H9 (cell line): ENCODE data around the gene CYP2D6. TPM values are rescaled to one million over a fixed set of nuclear protein-coding genes. Genes with fewer than 3 reads are reported as not detected.

Source experiments
- DNase-seq: peaks from one replicate; pipeline ENCODE4 v3.0.0-alpha.2; 2017
- H2AFZ ChIP-seq: one replicate; pipeline ENCODE4 v1.6.1; 2013; ENCODE audit warnings: mild to moderate bottlenecking, low read length, control low read depth, moderate library complexity
- H2AK5ac ChIP-seq: 2 replicates; pipeline ENCODE4 v1.6.1; 2013; ENCODE audit warnings: low read length, control low read depth, mixed read lengths; ENCODE audit not compliant: insufficient read length
- H2BK120ac ChIP-seq: one replicate; pipeline ENCODE4 v1.6.1; 2013; ENCODE audit warnings: low read depth, mild to moderate bottlenecking, low read length, control low read depth, inconsistent platforms; ENCODE audit not compliant: poor library complexity, severe bottlenecking
- H2BK12ac ChIP-seq: 2 replicates; pipeline ENCODE4 v1.6.1; 2013; ENCODE audit warnings: low read length, control low read depth, mixed read lengths, low read depth; ENCODE audit not compliant: insufficient read length
- H2BK15ac ChIP-seq: 2 replicates; pipeline ENCODE4 v1.6.1; 2013; ENCODE audit warnings: low read depth, low read length, control low read depth
- H2BK20ac ChIP-seq: one replicate; pipeline ENCODE4 v1.6.1; 2013; ENCODE audit warnings: low read depth, mild to moderate bottlenecking, low read length, control low read depth, inconsistent platforms; ENCODE audit not compliant: poor library complexity, severe bottlenecking
- H2BK5ac ChIP-seq: 2 replicates; pipeline ENCODE4 v1.6.1; 2013; ENCODE audit warnings: low read length, control low read depth, mixed read lengths; ENCODE audit not compliant: insufficient read length
- H3K14ac ChIP-seq: 2 replicates; pipeline ENCODE4 v1.6.1; 2013; ENCODE audit warnings: low read length, control low read depth; ENCODE audit not compliant: insufficient read depth
- H3K18ac ChIP-seq: 2 replicates; pipeline ENCODE4 v1.6.1; 2013; ENCODE audit warnings: low read depth, mild to moderate bottlenecking, mixed read lengths, low read length, control low read depth; ENCODE audit not compliant: insufficient read length
- H3K23ac ChIP-seq: 2 replicates; pipeline ENCODE4 v1.6.1; 2013; ENCODE audit warnings: low read length, control low read depth, mixed read lengths, low read depth; ENCODE audit not compliant: insufficient read length
- H3K23me2 ChIP-seq: 2 replicates; pipeline ENCODE4 v1.6.1; 2013; ENCODE audit warnings: low read depth, mild to moderate bottlenecking, mixed read lengths, low read length, control low read depth; ENCODE audit not compliant: insufficient read length, poor library complexity, severe bottlenecking
- H3K27ac ChIP-seq: 2 replicates; pipeline ENCODE4 v1.5.1; 2013; ENCODE audit warnings: low read length, control low read depth, mixed read lengths, low read depth; ENCODE audit not compliant: insufficient read length
- H3K27me3 ChIP-seq: 2 replicates; pipeline ENCODE4 v1.6.1; 2013; ENCODE audit warnings: low read length, control low read depth, inconsistent platforms; ENCODE audit not compliant: insufficient read depth
- H3K4ac ChIP-seq: 2 replicates; pipeline ENCODE4 v1.6.1; 2013; ENCODE audit warnings: low read depth, mild to moderate bottlenecking, control low read depth, inconsistent platforms, low read length, moderate library complexity
- H3K4me1 ChIP-seq: 2 replicates; pipeline ENCODE4 v1.6.1; 2013; ENCODE audit warnings: low read length, control low read depth, inconsistent platforms; ENCODE audit not compliant: insufficient read depth
- H3K4me2 ChIP-seq: 2 replicates; pipeline ENCODE4 v1.6.1; 2013; ENCODE audit warnings: low read length, control low read depth, mixed read lengths; ENCODE audit not compliant: insufficient read length, insufficient read depth
- H3K56ac ChIP-seq: 2 replicates; pipeline ENCODE4 v1.6.1; 2013; ENCODE audit warnings: low read depth, mild to moderate bottlenecking, mixed read lengths, low read length, control low read depth; ENCODE audit not compliant: insufficient read length
- H3K79me1 ChIP-seq: 2 replicates; pipeline ENCODE4 v1.6.1; 2013; ENCODE audit warnings: low read depth, mild to moderate bottlenecking, moderate library complexity, low read length, control low read depth, inconsistent platforms; ENCODE audit not compliant: insufficient read depth, poor library complexity, severe bottlenecking
- H3K79me2 ChIP-seq: 2 replicates; pipeline ENCODE4 v1.6.1; 2013; ENCODE audit warnings: low read length, control low read depth, inconsistent platforms; ENCODE audit not compliant: insufficient read depth
- H3K9ac ChIP-seq: 2 replicates; pipeline ENCODE4 v1.6.1; 2013; ENCODE audit warnings: low read length, control low read depth, mixed read lengths; ENCODE audit not compliant: insufficient read length; ENCODE audit errors: extremely low read depth
- H3K9me3 ChIP-seq: one replicate; pipeline ENCODE4 v1.6.1; 2013; ENCODE audit warnings: low read depth, low read length, inconsistent platforms; ENCODE audit not compliant: control insufficient read depth
- H3T11ph ChIP-seq: one replicate; pipeline ENCODE4 v1.6.1; 2013; ENCODE audit warnings: mild to moderate bottlenecking, low read length, control low read depth, inconsistent platforms
- H4K20me1 ChIP-seq: one replicate; pipeline ENCODE4 v1.6.1; 2013; ENCODE audit not compliant: control insufficient read depth, insufficient read length, insufficient read depth
- H4K5ac ChIP-seq: 2 replicates; pipeline ENCODE4 v1.6.1; 2013; ENCODE audit warnings: low read depth, mild to moderate bottlenecking, mixed read lengths, low read length, control low read depth; ENCODE audit not compliant: insufficient read length
- H4K8ac ChIP-seq: replicated peaks from 2 replicates; pipeline ENCODE4 v1.6.1; 2013; ENCODE audit warnings: low read length, control low read depth, mixed read lengths, low read depth; ENCODE audit not compliant: insufficient read length
- H4K91ac ChIP-seq: 2 replicates; pipeline ENCODE4 v1.6.1; 2013; ENCODE audit warnings: low read depth, mild to moderate bottlenecking, moderate library complexity, mixed read lengths, low read length, control low read depth; ENCODE audit not compliant: insufficient read length
- H3K27ac Mint-ChIP-seq, 3 experiments: 2 replicates in 2 of 3; 3 replicates in 1 of 3; pipeline ENCODE4 v1.8.0; 2020 to 2021; ENCODE audit warnings: mixed read lengths in 3 of 3, mild to moderate bottlenecking in 1 of 3, moderate library complexity in 1 of 3
- H3K27me3 Mint-ChIP-seq: 2 replicates; pipeline ENCODE4 v1.8.0; 2021; ENCODE audit warnings: low read depth, mild to moderate bottlenecking, moderate library complexity, mixed read lengths
- H3K36me3 Mint-ChIP-seq, 3 experiments: 2 replicates in 2 of 3; 3 replicates in 1 of 3; pipeline ENCODE4 v1.8.0; 2020 to 2021; ENCODE audit warnings: low read depth in 3 of 3, mixed read lengths in 3 of 3; ENCODE audit not compliant: insufficient read depth in 1 of 3
- H3K4me1 Mint-ChIP-seq, 2 experiments: 2 replicates each; pipeline ENCODE4 v1.8.0; 2020; ENCODE audit warnings: mixed read lengths in 2 of 2
- H3K4me3 Mint-ChIP-seq, 2 experiments: 2 replicates in 1 of 2; 3 replicates in 1 of 2; pipeline ENCODE4 v1.8.0; 2020 to 2021; ENCODE audit warnings: mild to moderate bottlenecking in 2 of 2, mixed read lengths in 2 of 2, moderate library complexity in 1 of 2
- H3K9me3 Mint-ChIP-seq, 2 experiments: 2 replicates in 1 of 2; 3 replicates in 1 of 2; pipeline ENCODE4 v1.8.0; 2020; ENCODE audit warnings: mild to moderate bottlenecking in 2 of 2, mixed read lengths in 2 of 2, moderate library complexity in 1 of 2
- WGBS: extraction: QIAGEN DNeasy Blood & Tissue Kit; methylation state at CpG from one replicate; pipeline ENCODE4 v1.1.7; 2013; ENCODE audit warnings: missing lambda C conversion rate, low lambda C conversion rate, mixed read lengths; ENCODE audit not compliant: insufficient read length; ENCODE audit errors: extremely low coverage; 5-methylcytosine and 5-hydroxymethylcytosine counted together
- total RNA-seq: library from RNA; stranded (reverse); gene quantifications from 2 replicates; pipeline ENCODE4 v1.2.1, GENCODE V29; 2021
- TF ChIP-seq, protein P1 (sequence below): fragments of 200-600 bp; sonication (generic); conservative IDR thresholded peaks from 3 replicates; pipeline ENCODE4 v1.8.0; 2021; ENCODE audit warnings: antibody characterized with exemption, mild to moderate bottlenecking

The CYP2D6 gene
- total RNA-seq, 1 experiment from 2014 or later, result 2.3 TPM

DNA sequence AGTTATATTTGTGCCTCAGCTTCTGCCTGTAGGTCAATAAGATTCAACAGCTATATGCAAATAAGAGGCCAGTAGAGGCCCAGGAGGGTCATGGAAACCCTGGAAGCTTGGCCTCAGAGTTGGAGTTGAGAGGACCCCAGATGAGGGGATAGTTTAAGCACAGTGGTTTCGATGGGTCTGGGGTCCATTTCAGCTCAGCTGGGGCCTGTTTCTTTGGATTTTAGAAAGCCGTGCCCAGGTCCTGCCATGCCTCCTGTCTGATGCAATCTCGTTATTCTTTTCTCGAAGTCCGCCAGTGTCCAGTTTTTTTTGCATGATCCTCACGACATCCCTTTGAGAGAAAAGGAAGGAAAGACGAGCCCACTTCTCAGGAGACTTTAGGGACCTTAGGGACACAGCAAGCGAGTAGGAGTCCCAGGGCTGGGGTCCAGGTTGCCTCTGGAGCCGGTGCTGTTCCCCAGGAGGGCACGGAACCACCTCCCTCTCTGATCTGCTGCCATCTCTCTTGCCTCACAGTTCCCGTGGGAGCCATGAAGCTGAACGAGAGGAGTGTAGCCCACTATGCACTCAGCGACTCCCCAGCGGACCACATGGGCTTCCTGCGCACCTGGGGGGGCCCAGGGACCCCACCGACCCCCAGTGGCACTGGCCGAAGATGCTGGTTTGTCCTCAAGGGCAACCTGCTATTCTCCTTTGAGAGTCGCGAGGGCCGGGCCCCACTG is 53.7 kb downstream of the CYP2D6 start:
- H3K79me1 ChIP-seq, result no peaks in the 10 kb centered on the region
- no peak overlapping the region for H3K14ac ChIP-seq
- Mint-ChIP-seq H3K4me3 (peak overlapping the region in 1 of 2 experiments; percentile 48; a peak in 1 of 5 replicates), H3K9me3 (no peaks in the 10 kb centered on the region; a peak in 1 of 5 replicates), H3K27me3 (peaks cover 6% of the 10 kb centered on the region; the same call in 1 of the 2 replicates), H3K27ac (no peak overlapping the region), H3K36me3 (peaks cover 3 to 4% (median 4%) of the 10 kb centered on the region in 3 experiments; a peak in 3 of 7 replicates), H3K4me1 (peaks cover 21 to 23% of the 10 kb centered on the region in 2 experiments)
- H3K18ac ChIP-seq, result no peak overlapping the region
- H3K23me2 ChIP-seq, result peaks cover 6% of the 10 kb centered on the region
- no peak overlapping the region for H2BK120ac ChIP-seq
- H4K5ac ChIP-seq, result no peak overlapping the region
- no peaks in the 10 kb centered on the region for H3K9me3 ChIP-seq
- H3T11ph ChIP-seq, result no peak overlapping the region
- WGBS, result no CpG with 5 or more reads among the region's 20 CpGs
- no peaks in the 10 kb centered on the region for H3K27me3 ChIP-seq
- no peak overlapping the region for H4K8ac ChIP-seq
- H3K9ac ChIP-seq, result no peak overlapping the region
- no peak overlapping the region for H3K23ac ChIP-seq
- H2BK12ac ChIP-seq, result no peak overlapping the region
- H3K4ac ChIP-seq, result no peak overlapping the region; the same call in 1 of the 2 replicates
- H3K4me2 ChIP-seq, result no peak overlapping the region
- no peak overlapping the region for H3K27ac ChIP-seq
- TF ChIP-seq, protein P1, sequence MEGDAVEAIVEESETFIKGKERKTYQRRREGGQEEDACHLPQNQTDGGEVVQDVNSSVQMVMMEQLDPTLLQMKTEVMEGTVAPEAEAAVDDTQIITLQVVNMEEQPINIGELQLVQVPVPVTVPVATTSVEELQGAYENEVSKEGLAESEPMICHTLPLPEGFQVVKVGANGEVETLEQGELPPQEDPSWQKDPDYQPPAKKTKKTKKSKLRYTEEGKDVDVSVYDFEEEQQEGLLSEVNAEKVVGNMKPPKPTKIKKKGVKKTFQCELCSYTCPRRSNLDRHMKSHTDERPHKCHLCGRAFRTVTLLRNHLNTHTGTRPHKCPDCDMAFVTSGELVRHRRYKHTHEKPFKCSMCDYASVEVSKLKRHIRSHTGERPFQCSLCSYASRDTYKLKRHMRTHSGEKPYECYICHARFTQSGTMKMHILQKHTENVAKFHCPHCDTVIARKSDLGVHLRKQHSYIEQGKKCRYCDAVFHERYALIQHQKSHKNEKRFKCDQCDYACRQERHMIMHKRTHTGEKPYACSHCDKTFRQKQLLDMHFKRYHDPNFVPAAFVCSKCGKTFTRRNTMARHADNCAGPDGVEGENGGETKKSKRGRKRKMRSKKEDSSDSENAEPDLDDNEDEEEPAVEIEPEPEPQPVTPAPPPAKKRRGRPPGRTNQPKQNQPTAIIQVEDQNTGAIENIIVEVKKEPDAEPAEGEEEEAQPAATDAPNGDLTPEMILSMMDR, result no peak
- H4K20me1 ChIP-seq, result no peaks in the 10 kb centered on the region
- no peak overlapping the region for H2AK5ac ChIP-seq
- no peak overlapping the region for H2BK20ac ChIP-seq
- H3K56ac ChIP-seq, result no peak overlapping the region
- no peak overlapping the region for H2BK5ac ChIP-seq
- no peaks in the 10 kb centered on the region for H3K79me2 ChIP-seq
- no peak overlapping the region for H2AFZ ChIP-seq
- H4K91ac ChIP-seq, result no peak overlapping the region
- H2BK15ac ChIP-seq, result no peak overlapping the region
- no peaks in the 10 kb centered on the region for H3K4me1 ChIP-seq
- no peak for DNase-seq

Other genes with a start within 250 kb of the CYP2D6 start
- gene SHISA8, start 215.7 kb downstream of the CYP2D6 start, total RNA-seq, result 0.72 and 1.4 TPM in 2 replicates
- 1.6 and 1.9 TPM in 2 replicates for gene TNFRSF13C, start 204.0 kb downstream of the CYP2D6 start, total RNA-seq
- gene CENPM, start 183.7 kb downstream of the CYP2D6 start, total RNA-seq, result 36.5 and 37.2 TPM in 2 replicates
- 32.4 and 33.3 TPM in 2 replicates for gene SEPTIN3, start 161.4 kb downstream of the CYP2D6 start, total RNA-seq
- 0.22 TPM in 1 of 2 replicates, not detected in the other for gene WBP2NL, start 132.0 kb downstream of the CYP2D6 start, total RNA-seq
- 16.1 and 16.6 TPM in 2 replicates for gene NAGA, start 60.0 kb downstream of the CYP2D6 start, total RNA-seq
- 2.6 and 3.2 TPM in 2 replicates for gene PHETA2, start 56.6 kb downstream of the CYP2D6 start, total RNA-seq
- 44.8 and 45.0 TPM in 2 replicates for gene SMDT1, start 51.1 kb downstream of the CYP2D6 start, total RNA-seq
- gene NDUFA6, start 40.0 kb downstream of the CYP2D6 start, total RNA-seq, result 91.7 and 102 TPM in 2 replicates
- gene TCF20, start 139.8 kb upstream of the CYP2D6 start, total RNA-seq, result 75.6 and 76.5 TPM in 2 replicates